Lower lobe of right lung (tissue), 2 donors: ENCODE measurements around the gene TMEM8B. TPM values are rescaled to one million over a fixed set of nuclear protein-coding genes. Genes with fewer than 3 reads are reported as not detected.

Source experiments
- ATAC-seq, 2 donors: fragments of 200-7000 bp; cut with Tn5 transposase; one replicate each; pipeline ENCODE4 v1.9.1; 2020 to 2022; ENCODE audit warnings: mild to moderate bottlenecking in 2 of 2, moderate library complexity in 2 of 2
- DNase-seq: peaks from one replicate; pipeline ENCODE4 v3.0.0-alpha.2; 2020
- H3K27ac ChIP-seq: fragments of 200-600 bp; one replicate; pipeline ENCODE4 v1.8.0; 2022
- H3K27me3 ChIP-seq: fragments of 200-600 bp; one replicate; pipeline ENCODE4 v1.8.0; 2022; ENCODE audit warnings: low read depth
- H3K36me3 ChIP-seq: fragments of 200-600 bp; one replicate; pipeline ENCODE4 v1.8.0; 2022; ENCODE audit warnings: mild to moderate bottlenecking
- H3K4me1 ChIP-seq: fragments of 200-600 bp; one replicate; pipeline ENCODE4 v1.8.0; 2022
- H3K4me3 ChIP-seq: fragments of 200-600 bp; one replicate; pipeline ENCODE4 v1.8.0; 2022; ENCODE audit warnings: mild to moderate bottlenecking
- H3K9me3 ChIP-seq: fragments of 200-600 bp; one replicate; pipeline ENCODE4 v1.8.0; 2022
- intact Hi-C: fragments of 100-400 bp; cut with DNase I; formaldehyde crosslinking; loops from one replicate; pipeline ENCODE4 v1.11.0; 2022
- total RNA-seq: library from RNA; stranded (reverse); fragmentation: NEBNext Ultra II Directional; extraction: Animal tissue kit (Norgen Biotek cat#: 25700); gene quantifications from one replicate; pipeline ENCODE4 v1.2.1, GENCODE V29; 2021
- TF ChIP-seq, protein P1 (sequence below): fragments of 200-600 bp; IDR thresholded peaks from one replicate; pipeline ENCODE4 v1.8.0; 2022; ENCODE audit warnings: antibody characterized with exemption, mild to moderate bottlenecking
- donor health status: DM: no; HTN: yes; CAD: no; lungs with severe emphysema.

The TMEM8B gene
- total RNA-seq, 1 donor from 2014 or later: 12.6 TPM

DNA sequence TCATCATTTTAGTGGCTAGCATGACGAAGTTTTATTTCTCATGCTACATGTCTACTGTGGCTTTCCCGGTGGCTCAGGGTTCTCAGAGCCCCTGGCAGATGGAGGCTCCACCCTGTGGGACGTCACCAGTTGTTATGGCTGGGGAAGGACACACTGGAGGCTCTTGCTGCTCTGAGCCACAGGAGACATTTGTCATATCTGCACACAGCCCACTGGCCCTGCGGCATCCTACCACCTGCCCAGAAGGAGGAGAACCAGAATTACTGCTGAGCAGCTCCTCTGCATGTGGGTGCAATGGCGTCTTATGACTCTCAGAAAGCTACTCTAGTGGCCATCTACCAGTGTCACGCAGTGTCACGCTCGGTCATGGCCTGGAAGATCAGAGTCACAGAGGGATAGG, 34.6 kb downstream of the TMEM8B start:
- Histone ChIP-seq H3K4me3 (no peak overlapping the region), H3K9me3 (no peaks in the 10 kb centered on the region), H3K4me1 (no peaks in the 10 kb centered on the region), H3K27ac (no peak overlapping the region), H3K36me3 (no peaks in the 10 kb centered on the region), H3K27me3 (peaks cover 6% of the 10 kb centered on the region)
- intact Hi-C loops: no loop called here
- no peak for DNase-seq
- TF ChIP-seq, protein P1, sequence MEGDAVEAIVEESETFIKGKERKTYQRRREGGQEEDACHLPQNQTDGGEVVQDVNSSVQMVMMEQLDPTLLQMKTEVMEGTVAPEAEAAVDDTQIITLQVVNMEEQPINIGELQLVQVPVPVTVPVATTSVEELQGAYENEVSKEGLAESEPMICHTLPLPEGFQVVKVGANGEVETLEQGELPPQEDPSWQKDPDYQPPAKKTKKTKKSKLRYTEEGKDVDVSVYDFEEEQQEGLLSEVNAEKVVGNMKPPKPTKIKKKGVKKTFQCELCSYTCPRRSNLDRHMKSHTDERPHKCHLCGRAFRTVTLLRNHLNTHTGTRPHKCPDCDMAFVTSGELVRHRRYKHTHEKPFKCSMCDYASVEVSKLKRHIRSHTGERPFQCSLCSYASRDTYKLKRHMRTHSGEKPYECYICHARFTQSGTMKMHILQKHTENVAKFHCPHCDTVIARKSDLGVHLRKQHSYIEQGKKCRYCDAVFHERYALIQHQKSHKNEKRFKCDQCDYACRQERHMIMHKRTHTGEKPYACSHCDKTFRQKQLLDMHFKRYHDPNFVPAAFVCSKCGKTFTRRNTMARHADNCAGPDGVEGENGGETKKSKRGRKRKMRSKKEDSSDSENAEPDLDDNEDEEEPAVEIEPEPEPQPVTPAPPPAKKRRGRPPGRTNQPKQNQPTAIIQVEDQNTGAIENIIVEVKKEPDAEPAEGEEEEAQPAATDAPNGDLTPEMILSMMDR: no peak
- ATAC-seq: no peak

- H3K27me3 ChIP-seq: peaks cover 6% of the 10 kb centered on the region
- TF ChIP-seq, protein P1: no peak
- no peaks in the 10 kb centered on the region for H3K36me3 ChIP-seq
- no peaks in the 10 kb centered on the region for H3K4me1 ChIP-seq
- H3K9me3 ChIP-seq: no peaks in the 10 kb centered on the region
- no peak for DNase-seq
- no peak for ATAC-seq
- intact Hi-C loops: no loop called here
- H3K27ac ChIP-seq: no peak overlapping the region
- no peak overlapping the region for H3K4me3 ChIP-seq
These were observed 35.7 kb downstream of the TMEM8B start for GRCh38 chr9:35864695-35865255.

DNA sequence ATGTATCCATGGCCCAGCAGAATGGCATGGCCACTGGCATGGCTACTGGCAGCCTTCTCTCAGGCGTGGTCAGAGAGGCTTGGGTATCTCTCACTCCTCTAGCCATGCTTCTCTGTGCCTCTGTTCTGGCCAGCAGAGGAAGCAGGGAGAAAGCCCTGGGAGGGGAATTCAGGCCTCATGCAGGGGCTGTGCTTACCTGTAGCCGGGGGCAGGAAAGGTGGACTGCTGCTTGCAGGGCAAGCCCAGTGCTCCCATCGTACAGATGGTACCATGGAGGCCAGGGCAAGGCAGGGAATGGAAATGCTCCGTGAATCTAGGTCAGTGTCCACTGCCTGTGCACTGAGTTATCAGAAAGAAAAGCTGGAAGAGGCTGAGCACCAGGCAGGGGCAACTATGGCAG, 38.5 kb downstream of the TMEM8B start:
- TF ChIP-seq, protein P1: no peak
- H3K27me3 ChIP-seq: peaks cover 6% of the 10 kb centered on the region
- no peaks in the 10 kb centered on the region for H3K36me3 ChIP-seq
- H3K4me1 ChIP-seq: no peaks in the 10 kb centered on the region
- H3K4me3 ChIP-seq: no peak overlapping the region
- intact Hi-C loops: no loop called here
- DNase-seq (no peak), ATAC-seq (no peak)
- no peak overlapping the region for H3K27ac ChIP-seq
- H3K9me3 ChIP-seq: no peaks in the 10 kb centered on the region

- no peak for DNase-seq
These were observed 39.9 kb downstream of the TMEM8B start for GRCh38 chr9:35868933-35869332.

GRCh38 chr9:35869621-35870216, 40.7 kb downstream of the TMEM8B start:
- intact Hi-C loops: no loop called here
- H3K4me1 ChIP-seq: no peaks in the 10 kb centered on the region
- no peaks in the 10 kb centered on the region for H3K36me3 ChIP-seq
- TF ChIP-seq, protein P1: no peak
- no peak overlapping the region for H3K27ac ChIP-seq
- no peak for DNase-seq
- ATAC-seq: no peak
- H3K27me3 ChIP-seq: peaks cover 6% of the 10 kb centered on the region
- H3K4me3 ChIP-seq: no peak overlapping the region
- H3K9me3 ChIP-seq: no peaks in the 10 kb centered on the region

More at GRCh38 chr9:35868933-35869332, 39.9 kb downstream of the TMEM8B start:
- H3K36me3 ChIP-seq: no peaks in the 10 kb centered on the region
- ATAC-seq: no peak
- no peaks in the 10 kb centered on the region for H3K4me1 ChIP-seq
- no peaks in the 10 kb centered on the region for H3K9me3 ChIP-seq
- TF ChIP-seq, protein P1: no peak
- H3K27me3 ChIP-seq: peaks cover 6% of the 10 kb centered on the region
- intact Hi-C loops: no loop called here
- no peak overlapping the region for H3K4me3 ChIP-seq
- H3K27ac ChIP-seq: no peak overlapping the region
